CD4-positive, alpha-beta T cell treated with Interleukin-17A for 4 hours (primary cell): ENCODE results near the gene MEGF6.

Experiments used
- DNase-seq: peaks from one replicate; pipeline ENCODE4 v3.0.0-alpha.2; 2020; ENCODE audit warnings: mixed read lengths

MEGF6 gene

DNA sequence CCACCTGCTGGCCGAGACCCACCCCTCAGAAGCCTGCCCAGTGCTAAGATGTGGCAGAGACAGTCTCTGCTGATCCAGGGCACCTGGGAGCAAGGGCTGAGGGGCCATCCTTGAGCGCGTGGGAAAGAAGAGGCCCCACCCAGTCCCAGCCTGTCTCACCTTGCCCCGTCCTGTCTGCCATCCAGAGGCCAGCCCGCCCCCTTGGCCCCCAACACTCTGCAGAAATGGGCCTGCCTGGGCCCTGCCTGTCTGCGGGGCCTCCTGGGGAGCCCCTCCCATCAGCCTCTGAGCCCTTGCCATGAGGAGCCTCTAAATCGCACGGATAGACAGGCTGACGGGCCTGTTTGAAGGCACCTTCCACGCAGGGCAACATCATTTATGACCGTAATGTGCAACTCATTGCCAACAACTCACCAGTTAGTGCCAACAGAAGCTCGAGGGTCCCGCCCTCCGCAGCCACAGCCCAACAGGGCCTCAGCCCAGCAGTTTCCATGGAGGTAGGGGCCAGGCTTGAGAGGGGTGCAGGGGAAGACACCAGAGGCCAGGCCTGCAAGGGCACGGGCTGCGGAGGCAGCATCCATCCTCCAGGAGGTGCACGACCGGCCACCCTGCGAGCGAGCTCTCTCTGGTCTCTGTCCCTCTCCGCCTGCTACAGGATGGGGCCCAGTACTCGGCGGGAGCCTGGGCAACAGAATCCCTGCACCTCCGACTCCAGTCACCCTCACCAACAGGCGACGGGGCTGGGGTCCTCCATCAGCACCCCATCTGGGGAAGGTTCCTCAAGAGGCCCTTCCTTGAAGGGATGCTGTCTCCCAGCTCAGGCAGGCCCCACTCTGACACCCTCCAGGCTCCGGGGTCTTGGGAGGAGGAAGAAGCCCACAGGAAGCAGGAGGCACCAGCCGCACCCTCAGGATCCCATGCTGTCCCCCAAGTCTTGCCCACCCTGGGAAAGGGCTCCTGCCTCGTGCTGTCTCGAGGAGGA, 78.0 kb downstream of the MEGF6 start:
- DNase-seq = no peak

DNA sequence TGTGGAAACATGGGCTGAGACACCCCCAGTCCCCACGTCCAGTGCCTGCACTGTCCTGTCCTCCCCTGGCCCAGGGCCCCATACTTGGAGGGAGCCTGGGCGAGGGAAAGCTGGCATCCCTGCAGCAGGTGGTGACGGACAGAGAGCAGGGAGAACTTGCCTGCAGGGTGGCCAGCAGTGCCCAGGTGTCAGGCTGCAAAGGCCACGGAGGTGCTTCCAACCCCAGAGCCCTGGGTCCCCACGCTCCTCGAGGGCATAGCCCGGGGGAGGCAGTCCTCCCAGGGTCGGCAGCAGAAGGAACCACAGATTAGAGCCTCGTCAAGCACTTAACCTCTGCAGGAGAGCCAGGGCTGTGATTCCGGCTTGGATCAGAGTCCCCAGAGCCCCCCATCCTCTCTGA, 79.4 kb downstream of the MEGF6 start:
- no peak for DNase-seq

DNA sequence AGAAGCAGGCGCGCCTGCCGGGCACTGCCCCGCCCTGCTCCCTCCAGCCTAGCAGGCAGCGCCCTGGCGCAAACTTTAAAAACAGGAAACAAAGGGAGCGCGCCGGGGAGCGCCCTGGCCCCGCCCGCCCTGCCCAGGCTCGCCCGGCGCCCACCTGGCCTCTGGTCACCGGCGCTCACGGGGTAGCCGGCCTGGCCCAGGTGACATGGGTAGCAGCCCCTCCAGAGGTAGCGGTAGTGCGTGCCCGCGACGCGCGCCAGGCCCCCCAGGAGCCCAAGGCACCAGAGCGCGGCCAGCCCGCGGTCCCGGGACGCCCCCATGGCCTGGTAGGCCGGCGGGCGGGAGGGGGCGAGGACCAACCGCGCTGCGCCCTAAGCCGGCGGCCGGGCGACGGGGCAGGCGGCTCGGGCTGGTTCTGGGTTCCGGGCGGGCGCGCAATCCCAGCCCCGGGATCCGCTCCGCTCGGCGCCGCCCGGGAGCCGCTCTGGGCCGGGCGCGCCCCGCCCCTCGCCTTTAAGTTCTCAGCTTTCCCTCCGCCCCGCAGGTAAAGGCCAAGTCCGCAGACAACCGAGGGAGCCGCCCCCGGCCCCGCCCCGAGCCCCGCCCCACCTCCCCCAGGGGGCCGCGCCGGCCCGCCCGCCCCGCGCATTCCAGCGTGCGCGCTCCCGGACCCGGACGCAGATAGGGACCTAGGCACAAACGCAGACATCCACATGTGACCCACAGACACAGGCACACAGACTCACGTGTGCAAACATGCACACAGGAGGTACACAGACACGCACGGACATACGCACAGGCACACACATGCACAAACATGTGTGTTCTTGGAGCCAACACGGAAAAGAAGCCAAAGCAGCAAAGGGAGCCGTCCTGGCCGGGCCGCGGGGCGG, 80.1 kb downstream of the MEGF6 start:
- peak; percentile 96 for DNase-seq

DNA sequence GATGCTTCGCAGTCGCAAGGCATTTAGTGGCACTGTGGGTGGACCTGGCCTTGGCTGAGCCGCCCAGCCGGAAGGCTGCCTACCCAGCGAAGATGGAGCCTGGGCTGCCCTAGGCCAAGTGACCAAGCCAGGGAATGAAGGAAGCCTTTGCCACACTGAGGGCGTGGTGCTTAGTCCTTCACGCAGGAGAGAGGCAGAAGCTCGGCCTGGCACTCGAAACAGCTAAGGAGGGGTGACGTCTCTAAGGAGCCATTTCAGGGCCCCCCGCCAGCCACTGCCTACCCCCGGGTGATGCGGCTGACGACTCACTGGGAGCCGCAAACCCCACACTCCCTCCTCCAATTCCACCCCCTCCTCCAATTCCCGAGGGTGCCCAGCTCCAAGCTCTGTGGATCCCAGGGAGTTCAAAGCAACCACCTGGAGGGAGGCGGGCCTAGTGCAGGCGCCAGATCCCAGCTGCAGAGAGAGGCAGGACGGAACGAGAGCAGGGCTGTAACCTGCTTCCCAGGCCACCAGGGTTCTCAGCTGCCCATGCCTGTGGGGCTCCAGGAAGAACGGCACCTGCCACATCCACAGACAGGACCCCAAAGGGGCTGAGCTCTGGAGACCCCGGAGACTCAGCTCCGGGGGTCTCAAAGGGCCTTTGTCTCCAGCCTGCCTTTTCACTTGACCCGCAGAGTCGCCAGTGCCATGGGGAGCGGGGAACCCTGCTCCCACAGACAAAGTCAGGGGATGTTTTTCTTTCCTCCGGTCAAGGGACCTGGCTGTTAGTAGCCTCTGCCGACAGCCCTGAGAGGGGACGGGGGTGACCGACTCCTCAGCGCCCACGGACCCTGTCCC, 81.0 kb downstream of the MEGF6 start:
- DNase-seq = peak; percentile 40

DNA sequence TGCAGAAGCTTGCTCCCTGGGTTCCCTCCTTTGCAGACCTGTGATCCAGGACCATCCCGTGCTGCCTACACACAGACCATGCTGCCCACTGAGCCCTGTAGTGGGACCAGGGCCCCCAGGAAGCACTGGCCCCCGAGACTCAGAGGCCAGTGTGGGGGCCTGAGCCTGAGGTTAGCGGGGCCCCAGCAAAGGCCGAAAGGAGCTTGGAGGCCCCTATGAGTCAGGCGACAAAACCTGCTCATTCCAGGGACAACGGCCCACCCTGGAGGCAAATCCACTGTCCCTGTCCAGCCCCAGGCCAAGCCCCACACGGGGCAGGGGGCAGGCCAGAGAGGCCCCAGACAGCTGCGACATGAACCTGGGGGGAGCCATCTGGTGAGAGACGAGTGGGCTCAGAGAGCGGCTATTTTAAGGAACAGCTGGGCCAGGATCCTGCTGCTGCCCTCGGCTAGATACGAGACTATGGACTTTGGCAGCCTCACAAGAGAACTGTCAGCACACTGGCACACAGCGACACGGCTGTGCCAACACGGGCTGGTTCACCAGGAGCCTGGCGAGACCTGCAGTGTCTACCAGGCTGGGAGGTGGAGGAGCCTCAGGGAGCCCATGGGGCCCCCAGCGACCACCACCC, 82.1 kb downstream of the MEGF6 start:
- DNase-seq = no peak

DNA sequence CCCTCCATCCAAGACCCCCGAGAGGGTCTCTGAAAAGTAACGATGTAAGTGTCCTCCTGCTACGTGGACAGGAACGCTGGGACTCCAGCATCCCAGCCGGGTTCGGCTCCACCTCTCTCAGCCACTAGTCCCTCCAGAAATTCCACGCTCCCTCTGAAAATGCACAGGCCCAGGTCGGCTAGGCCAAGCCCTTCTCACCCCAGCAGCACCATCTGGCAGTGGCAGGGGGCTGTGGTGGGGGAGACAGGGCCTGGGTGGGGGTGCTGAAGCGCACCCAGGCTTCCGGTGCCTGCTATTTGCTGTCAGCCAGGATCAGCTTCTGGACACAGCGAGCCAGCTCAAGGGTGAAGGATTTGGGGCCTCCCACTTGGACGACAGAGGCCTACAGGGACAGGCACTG, 83.5 kb downstream of the MEGF6 start:
- no peak for DNase-seq

DNA sequence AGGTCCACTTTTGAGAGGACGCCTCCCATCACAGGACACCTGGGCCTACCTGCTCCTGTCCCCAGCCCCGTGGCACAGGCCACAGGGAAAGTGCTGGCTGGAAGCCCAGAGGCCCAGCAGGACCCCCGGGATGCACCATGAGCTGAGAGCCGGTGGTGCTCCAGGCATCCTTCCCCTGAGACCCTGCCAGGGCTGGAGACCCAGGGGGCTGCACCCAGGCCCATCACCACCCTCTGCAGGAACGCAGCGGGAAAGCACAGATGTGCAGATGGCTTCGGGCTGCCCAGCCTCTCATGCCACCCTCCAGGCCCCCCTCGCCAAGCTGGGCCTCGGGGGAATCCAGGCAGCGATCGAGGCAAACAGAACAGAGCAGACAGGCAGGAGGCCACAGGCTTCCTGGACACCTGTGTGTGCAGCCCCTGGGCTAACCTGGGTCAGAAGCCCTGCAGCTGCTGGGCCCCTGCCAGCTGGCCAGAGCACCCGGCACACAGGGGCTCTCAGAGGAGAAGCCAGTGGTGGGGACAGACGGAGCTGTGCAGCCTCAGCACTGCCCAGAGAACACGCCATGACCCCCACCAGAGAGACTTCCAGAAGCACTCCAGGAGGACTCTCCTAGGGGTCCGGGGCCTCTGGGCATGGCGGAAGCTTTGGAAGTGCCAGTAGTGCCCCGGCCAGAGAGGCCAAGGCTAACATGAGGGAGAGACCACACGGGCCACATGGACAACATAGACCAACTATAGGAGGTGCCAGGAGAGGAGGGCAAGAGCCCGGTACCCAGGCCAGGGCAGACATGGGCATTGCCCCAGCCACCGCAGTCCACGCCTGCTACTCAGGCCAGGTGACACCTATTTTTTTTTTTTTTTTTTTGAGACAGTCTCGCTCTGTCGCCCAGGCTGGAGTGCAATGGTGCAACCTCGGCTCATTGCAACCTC, 85.5 kb downstream of the MEGF6 start:
- DNase-seq = no peak

DNA sequence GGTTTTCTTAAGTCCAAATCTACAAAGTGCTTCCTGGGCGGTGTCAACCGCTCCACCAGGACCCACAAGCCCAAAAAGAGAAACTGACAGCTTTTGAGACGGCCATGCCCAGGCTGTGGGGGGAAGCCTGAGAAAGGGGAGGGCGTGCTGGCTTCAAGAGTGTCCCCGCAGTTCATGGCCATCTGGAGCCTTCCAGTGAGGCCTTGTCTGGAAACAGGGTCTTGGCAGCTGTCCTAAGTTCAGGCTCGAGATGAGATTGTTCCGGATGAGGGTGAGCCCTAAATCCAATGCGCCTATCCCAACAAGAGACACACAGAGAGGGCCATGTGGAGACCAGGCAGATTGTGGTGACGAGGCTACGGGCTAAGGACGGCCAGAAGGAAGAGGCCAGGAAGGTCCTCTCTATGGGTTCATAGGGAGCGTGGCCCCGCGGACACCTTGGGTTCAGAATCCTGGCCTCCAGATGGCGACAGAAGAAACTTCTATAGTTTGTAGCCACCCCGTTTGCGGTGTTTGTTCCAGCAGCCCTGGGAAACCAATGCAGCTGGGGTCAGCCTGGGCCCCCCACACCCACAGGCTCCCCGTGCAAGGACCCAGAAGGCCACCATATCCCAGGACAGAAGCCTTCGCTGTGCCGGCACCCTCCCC, 86.6 kb downstream of the MEGF6 start:
- no peak for DNase-seq

DNA sequence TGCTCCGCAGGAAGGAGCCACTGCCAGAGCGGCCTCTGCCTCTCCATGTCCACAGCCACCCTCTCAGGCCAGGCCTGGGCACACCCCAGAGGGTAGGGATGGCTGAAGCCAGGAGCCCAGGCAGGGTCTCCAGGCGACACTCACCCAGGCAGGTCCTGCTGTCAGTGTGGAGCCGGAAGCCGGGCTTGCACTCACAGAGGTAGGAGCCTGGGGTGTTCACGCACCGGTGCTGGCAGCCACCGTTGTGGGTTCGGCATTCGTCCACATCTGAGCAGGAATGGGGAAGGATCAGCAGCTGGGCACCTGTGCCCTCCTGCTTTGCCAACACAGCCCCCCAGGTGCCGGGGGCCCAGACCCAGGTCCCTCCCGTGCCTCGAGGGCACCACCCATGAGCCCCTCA, 87.3 kb downstream of the MEGF6 start:
- no peak for DNase-seq

DNA sequence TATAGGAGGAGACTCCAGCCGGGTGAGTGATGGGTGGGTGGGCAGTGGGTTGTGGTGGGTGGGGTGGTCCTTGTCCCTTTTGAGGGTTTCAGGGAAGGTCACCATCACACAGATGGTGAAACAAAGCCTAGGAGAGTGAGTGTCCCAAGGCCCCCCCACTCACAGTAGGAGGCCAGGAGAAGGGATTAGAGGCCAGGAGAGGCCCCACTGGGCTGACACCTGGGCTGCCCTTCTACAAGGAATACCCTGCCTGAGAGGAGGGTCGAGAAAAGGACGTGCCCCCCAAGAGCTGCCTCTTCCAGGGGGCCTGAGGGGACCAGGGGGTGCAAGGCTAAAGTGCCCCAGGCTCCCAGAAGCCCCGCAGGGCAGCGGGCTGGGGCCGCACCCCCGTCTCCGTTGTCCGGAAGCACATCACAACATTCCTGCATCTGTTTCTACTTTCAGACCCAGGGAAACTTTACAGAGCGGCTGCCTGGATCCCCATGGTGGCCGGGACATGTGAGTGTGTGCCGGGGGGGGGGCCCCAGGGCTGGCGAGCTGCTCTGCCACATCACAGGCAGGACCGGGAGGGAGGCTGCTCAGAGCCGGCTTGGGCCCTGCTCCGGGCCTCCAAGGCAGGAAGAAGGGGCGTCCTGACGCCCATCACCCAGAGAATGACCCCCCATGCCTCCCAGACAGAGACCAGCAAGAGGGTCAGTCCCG, 88.6 kb downstream of the MEGF6 start:
- DNase-seq = no peak

DNA sequence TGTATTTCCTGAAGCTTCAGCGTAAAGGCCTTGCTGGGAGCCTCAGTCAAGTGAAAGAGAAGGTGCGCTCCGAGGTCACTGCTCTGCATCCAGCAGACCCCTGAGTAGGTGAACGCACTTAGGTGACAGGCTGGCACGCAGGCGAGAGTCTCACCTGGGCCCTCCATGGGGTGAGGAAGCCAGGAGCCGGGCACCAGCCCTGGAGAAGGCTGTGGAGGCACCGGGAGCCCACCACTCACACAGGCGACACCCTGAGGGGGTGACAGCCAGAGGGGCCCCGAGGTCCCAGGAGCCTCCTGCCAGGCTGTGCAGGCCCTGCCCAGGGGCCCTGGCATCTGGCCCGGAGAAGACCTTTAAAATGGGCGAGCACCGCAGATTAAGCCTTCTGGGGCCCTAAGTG, 89.2 kb downstream of the MEGF6 start:
- DNase-seq = no peak

DNA sequence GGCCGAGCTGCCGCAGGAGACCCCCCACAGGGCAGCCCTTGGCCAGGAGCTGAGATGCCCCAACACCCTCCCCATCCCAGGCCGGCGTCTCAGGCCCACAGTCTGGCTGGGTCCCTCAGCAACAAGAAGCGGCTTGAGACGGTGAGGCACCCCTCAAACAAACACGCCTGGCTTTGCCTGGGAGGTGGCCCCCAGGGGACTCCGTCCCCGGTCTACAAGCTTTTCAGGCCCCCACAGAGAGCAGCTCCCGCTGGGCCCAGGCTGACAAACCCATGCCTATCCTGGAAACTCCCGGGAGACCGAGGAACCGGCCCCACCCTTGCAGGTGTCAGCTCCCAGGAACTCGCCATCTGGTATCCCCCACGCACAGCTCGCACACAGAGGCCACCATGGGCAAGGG, 89.9 kb downstream of the MEGF6 start:
- DNase-seq = no peak

DNA sequence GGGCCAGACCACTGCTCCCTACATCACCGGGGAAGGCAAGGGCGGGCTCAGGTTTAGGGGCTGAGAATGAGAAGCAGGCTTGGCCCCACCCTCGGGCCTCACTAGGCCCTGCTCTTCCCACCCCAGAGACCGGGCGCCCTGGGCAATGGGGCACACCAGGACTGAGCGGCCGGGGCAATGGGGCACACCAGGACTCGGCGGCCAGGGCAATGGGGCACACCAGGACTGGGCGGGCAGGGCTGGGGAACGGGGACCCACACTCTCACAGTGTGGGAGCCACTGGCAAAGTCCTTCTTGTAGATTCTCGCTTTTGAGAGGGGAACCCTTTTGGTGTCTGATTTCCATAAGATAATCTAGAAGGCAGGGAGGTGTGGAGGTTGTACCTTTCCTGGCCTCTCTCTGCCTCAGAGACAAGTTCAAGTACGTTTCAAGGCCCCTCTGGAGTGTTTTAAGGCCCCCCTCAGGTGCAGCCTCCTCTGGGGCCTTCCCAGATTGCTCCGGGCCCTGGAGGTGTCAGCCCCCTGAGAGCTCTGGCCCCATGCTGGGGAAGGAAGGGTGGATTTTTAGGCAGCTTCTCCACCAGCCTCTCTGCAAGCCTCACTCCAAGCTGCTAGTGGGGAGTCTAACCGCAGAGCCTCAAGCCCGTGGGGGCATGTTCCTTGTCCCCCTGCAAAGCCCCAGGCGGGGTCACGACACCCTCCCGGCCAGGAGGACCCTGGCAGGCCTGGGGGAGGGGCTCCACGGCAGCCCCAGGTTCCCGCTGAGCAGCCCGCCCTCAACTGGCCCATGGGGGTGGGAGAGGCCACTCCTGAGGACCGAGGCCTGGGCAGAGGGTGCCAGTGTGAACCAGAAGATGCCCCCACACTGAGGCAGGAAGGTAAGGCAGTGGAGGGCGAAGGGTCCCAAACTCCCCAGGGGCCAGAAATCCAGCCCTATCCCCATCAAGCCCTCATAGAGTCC, 90.6 kb downstream of the MEGF6 start:
- DNase-seq = no peak

DNA sequence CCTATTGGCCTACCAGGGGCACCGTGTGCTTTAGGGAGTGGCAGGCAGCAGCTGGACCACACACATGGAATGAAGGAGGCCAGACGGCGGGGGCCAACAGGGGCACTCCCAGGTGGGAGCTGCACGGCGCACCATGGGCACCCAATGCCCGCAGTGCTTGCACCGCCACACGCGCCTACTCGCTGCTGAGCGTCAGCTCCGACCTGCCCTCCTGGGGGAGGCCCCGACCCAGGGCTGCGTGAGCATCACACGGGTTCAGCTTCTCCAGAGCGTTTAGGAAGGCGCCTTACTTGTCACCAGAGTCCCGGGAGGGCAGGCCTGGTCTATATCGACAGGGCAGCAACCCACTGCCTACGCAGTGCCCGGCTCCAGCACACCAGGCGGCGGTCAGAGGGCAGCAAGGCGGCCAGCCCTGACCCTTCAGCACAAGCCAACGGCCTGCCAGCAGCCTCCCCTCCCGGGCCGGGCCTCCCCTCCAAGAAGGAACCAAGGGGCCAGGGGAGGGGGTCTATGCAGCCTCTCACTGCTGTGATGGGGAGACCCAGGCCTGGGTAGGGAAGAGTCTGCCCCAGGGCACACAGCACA, 91.9 kb downstream of the MEGF6 start:
- no peak for DNase-seq

DNA sequence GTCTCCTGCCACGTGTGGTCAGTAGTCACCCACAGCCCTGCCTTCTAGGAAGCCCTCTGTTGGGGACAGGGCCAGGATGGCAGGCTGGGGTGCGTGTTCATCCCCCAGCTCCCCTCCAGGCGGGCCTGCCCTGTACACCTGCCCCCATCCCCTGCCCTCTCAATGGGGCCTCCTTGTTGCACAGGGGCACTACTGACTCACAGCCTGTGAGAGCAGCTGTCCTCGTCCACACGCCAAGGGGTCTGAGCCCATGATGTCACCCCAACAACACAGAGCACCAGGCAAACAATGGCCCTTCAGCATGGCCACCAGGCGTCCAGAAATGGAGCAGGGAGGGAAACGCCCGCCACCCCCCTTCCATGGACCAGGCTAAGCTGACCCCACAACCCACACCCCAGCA, 92.6 kb downstream of the MEGF6 start:
- DNase-seq = no peak

DNA sequence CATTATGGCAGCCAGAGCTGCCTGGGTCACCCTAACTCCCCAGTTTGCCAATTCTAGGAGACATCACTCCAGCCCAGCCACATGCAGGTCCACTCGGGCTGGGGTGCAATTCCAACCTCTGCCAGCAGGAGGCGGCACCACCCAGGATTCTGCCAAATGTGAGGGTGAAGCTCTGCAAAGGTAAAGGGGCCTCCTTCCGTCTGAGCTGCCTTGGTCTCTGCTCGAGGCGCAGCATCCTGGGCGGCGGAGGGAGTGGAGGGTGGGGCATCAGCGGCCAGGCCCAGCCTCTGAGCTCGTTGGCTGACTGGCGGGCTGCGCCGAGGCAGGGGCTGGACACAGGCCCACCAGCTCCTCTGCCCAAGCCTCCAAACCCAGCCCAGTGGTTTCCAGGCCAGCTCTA, 93.1 kb downstream of the MEGF6 start:
- DNase-seq = peak; percentile 39

DNA sequence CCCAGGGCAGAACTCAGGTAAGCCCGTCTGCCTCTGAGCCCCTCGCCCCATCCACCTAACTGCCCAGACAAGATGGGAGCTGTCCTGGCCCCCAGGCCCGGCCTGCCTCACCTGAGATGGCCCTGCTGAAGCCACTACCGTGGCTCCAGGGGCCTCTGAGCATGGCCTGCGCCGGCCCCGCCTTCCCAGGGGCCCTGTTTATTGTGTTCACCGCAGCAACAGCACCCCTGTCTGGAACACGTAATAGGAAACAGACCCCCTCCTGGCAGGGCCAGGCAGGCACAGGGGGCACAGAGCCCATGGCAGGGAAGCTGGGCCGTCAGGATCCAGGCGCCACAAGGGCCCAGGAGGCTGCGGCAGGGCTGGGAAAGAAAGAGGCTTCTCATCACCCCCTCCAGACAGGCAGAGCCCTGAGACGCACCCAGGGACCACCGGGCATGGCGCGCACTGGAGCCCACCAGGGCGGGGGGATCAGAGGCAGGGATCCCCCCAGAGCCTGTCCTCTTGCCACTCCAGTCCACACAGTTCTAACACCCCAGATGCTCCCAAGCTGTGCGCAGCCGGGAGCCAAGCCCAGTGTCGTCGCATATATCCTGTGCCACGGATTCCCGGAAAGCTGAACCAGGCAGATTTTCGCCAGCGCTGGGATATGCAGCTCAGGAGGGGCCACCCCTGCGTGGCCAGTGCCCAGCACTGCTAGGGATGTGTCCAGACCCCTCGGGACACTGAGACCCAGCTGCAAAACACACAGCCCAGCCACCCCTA, 94.2 kb downstream of the MEGF6 start:
- no peak for DNase-seq

DNA sequence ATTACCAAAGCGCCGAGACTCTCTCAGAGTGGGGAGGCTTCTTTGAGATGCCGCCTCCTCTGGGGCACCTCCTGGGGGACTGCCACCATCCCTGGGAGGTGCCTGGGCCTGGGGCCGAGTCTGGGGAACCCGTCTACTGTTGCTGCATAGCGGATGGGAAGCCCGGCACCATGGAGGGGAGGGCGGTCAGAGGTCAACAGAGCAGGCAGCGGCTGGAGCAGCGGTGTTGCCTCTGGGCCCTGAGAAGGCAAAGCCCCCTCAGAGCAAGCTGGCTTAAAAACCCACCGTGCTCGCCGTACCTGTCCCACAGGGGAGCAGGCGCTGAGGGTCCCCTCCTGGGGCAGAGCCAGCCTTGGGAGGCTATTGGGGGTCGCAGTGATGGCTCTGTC, 94.8 kb downstream of the MEGF6 start:
- DNase-seq = no peak
